CD4-positive, alpha-beta T cell (primary cell): ENCODE data around the gene MAGI1. TPM values are rescaled to one million over a fixed set of nuclear protein-coding genes. Genes with fewer than 3 reads are reported as not detected.

Source experiments
- ATAC-seq: fragments of 200-7000 bp; cut with Tn5 transposase; one replicate; pipeline ENCODE4 v1.10.0; 2022; ENCODE audit warnings: mild to moderate bottlenecking; ENCODE audit not compliant: poor library complexity
- CTCF ChIA-PET: fragments of 350-600 bp; sonication (Branson Sonifier 250); formaldehyde crosslinking; loops from one replicate; lab custom pipeline; 2021; ENCODE audit warnings: antibody characterized with exemption, inconsistent platforms; lab: Charles Lee
- POLR2A ChIA-PET: fragments of 350-600 bp; sonication (Branson Sonifier 250); formaldehyde crosslinking; loops from one replicate; lab custom pipeline; 2021; ENCODE audit warnings: antibody characterized with exemption, inconsistent platforms; lab: Charles Lee
- DNase-seq, 14 experiments: peaks; one replicate each; pipeline ENCODE4 v3.0.0-alpha.2; 2013 to 2020; ENCODE audit warnings: mixed read lengths in 2 of 14
- H3K27ac ChIP-seq, 2 donors: one replicate each; pipeline versions ENCODE4 v1.5.1 to v1.7.0; 2013; ENCODE audit warnings: low read length in 2 of 2, low read depth in 1 of 2, mild to moderate bottlenecking in 1 of 2
- H3K27me3 ChIP-seq, 2 experiments: 1 replicate in 1 of 2; 2 replicates in 1 of 2; pipeline versions ENCODE4 v1.6.1 to v1.7.0; 2013; ENCODE audit warnings: low read length in 2 of 2, control low read depth in 1 of 2, mild to moderate bottlenecking in 1 of 2, moderate library complexity in 1 of 2; ENCODE audit not compliant: insufficient read depth in 2 of 2, control insufficient read depth in 1 of 2
- H3K36me3 ChIP-seq: one replicate; pipeline ENCODE4 v1.6.1; 2013; ENCODE audit warnings: low read length, control low read depth; ENCODE audit not compliant: insufficient read depth
- H3K4me1 ChIP-seq: one replicate; pipeline ENCODE4 v1.6.1; 2013; ENCODE audit warnings: low read length, control low read depth; ENCODE audit not compliant: insufficient read depth
- H3K4me3 ChIP-seq: one replicate; pipeline ENCODE4 v1.5.1; 2013; ENCODE audit warnings: mild to moderate bottlenecking, low read length, moderate library complexity
- H3K9me3 ChIP-seq, 2 experiments: 1 replicate in 1 of 2; 2 replicates in 1 of 2; pipeline versions ENCODE4 v1.6.1 to v1.7.0; 2013; ENCODE audit warnings: low read length in 2 of 2, mild to moderate bottlenecking in 2 of 2, control low read depth in 1 of 2, moderate library complexity in 1 of 2; ENCODE audit not compliant: control insufficient read depth in 1 of 2, insufficient read depth in 1 of 2
- H3K27ac Mint-ChIP-seq: one replicate; pipeline ENCODE4 v1.8.0; 2020; ENCODE audit warnings: mixed read lengths
- H3K27me3 Mint-ChIP-seq: one replicate; pipeline ENCODE4 v1.8.0; 2021; ENCODE audit warnings: mixed read lengths
- H3K36me3 Mint-ChIP-seq: one replicate; pipeline ENCODE4 v1.8.0; 2021; ENCODE audit warnings: low read depth, mixed read lengths
- H3K4me1 Mint-ChIP-seq: one replicate; pipeline ENCODE4 v1.8.0; 2021; ENCODE audit warnings: low read depth, mixed read lengths
- H3K4me3 Mint-ChIP-seq: one replicate; pipeline ENCODE4 v1.8.0; 2020; ENCODE audit warnings: mild to moderate bottlenecking, mixed read lengths
- H3K9me3 Mint-ChIP-seq: one replicate; pipeline ENCODE4 v1.8.0; 2020; ENCODE audit warnings: mixed read lengths
- intact Hi-C, 2 experiments: fragments of 100-400 bp; cut with DNase I in 1 of 2; cut with micrococcal nuclease in 1 of 2; formaldehyde crosslinking; loops; one replicate each; pipeline versions ENCODE4 v1.15.1 to v1.9.0; 2023 to 2025; cut with DNase I, micrococcal nuclease
- total RNA-seq, 174 experiments: library from RNA in 2 of 174; stranded (reverse) in 2 of 174; gene quantifications; one replicate each; pipeline ENCODE4 v1.2.3 and lab custom pipeline; 2021 to 2026
- TF ChIP-seq, protein P1 (sequence below): fragments of 200-600 bp; IDR thresholded peaks from one replicate; pipeline ENCODE4 v1.8.0; 2022; ENCODE audit warnings: antibody characterized with exemption, mild to moderate bottlenecking

The MAGI1 gene
- total RNA-seq, 2 experiments from 2014 or later: not detected

DNA sequence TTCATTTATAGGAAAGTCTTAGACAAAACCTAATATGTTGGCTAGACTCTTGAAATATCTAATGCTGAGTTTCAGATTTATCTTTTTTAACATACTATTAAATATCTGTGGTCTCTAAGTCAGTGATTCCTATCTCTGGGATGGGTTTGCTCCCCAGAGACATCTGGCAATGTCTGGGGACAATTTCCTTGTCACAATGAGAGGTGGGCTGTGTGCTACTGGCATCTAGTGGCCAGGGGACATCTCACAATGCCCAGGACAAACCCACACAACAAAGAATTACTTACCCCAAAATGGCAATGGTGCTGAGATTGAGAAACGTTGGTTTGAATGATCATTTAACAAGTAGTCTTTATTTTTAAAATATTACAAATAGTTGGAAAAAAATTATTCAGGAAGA lies 602.1 kb downstream of the MAGI1 start:
- ATAC-seq (no peak), DNase-seq (no peak)
- ChIA-PET POLR2A (no interaction called here), CTCF (no interaction called here)
- Histone ChIP-seq H3K9me3 (no peaks in the 10 kb centered on the region), H3K27me3 (no peaks in the 10 kb centered on the region), H3K36me3 (no peaks in the 10 kb centered on the region), H3K27ac (no peak overlapping the region), H3K4me3 (no peak overlapping the region), H3K4me1 (no peaks in the 10 kb centered on the region)
- H3K4me1 Mint-ChIP-seq: no peaks in the 10 kb centered on the region
- no peak overlapping the region for H3K4me3 Mint-ChIP-seq
- no peak overlapping the region for H3K27ac Mint-ChIP-seq
- intact Hi-C loops: no loop called here
- no peaks in the 10 kb centered on the region for H3K36me3 Mint-ChIP-seq
- no peaks in the 10 kb centered on the region for H3K27me3 Mint-ChIP-seq
- H3K9me3 Mint-ChIP-seq: no peaks in the 10 kb centered on the region
- TF ChIP-seq, protein P1, sequence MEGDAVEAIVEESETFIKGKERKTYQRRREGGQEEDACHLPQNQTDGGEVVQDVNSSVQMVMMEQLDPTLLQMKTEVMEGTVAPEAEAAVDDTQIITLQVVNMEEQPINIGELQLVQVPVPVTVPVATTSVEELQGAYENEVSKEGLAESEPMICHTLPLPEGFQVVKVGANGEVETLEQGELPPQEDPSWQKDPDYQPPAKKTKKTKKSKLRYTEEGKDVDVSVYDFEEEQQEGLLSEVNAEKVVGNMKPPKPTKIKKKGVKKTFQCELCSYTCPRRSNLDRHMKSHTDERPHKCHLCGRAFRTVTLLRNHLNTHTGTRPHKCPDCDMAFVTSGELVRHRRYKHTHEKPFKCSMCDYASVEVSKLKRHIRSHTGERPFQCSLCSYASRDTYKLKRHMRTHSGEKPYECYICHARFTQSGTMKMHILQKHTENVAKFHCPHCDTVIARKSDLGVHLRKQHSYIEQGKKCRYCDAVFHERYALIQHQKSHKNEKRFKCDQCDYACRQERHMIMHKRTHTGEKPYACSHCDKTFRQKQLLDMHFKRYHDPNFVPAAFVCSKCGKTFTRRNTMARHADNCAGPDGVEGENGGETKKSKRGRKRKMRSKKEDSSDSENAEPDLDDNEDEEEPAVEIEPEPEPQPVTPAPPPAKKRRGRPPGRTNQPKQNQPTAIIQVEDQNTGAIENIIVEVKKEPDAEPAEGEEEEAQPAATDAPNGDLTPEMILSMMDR: no peak

DNA sequence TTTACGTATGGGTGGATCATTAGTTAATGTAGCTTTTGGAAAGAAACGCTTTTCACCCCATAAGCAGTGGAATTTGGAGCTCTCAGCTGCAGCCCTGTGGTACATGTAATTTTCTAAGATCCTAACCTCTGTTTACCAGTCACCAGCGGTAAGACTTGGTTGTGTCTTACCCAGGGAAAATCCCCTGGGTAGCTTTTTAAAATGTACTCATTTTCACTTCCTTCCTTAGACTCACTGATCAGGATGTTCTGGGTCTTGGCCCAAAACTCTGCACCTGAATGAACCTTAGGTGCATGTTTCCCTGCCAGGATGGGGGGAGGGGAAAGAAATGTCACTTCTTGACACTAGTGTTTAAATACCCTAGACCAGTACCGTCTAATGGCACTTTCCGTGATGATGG lies 605.2 kb downstream of the MAGI1 start:
- no peaks in the 10 kb centered on the region for H3K9me3 ChIP-seq
- ChIA-PET CTCF (no interaction called here), POLR2A (no interaction called here)
- DNase-seq (no peak), ATAC-seq (no peak)
- Mint-ChIP-seq H3K27ac (no peak overlapping the region), H3K4me1 (no peaks in the 10 kb centered on the region), H3K36me3 (no peaks in the 10 kb centered on the region), H3K9me3 (no peaks in the 10 kb centered on the region), H3K4me3 (no peak overlapping the region), H3K27me3 (no peaks in the 10 kb centered on the region)
- H3K27me3 ChIP-seq: no peaks in the 10 kb centered on the region
- TF ChIP-seq, protein P1: no peak
- intact Hi-C loops: no loop called here
- no peaks in the 10 kb centered on the region for H3K4me1 ChIP-seq
- H3K27ac ChIP-seq: no peak overlapping the region
- no peaks in the 10 kb centered on the region for H3K36me3 ChIP-seq
- no peak overlapping the region for H3K4me3 ChIP-seq

DNA sequence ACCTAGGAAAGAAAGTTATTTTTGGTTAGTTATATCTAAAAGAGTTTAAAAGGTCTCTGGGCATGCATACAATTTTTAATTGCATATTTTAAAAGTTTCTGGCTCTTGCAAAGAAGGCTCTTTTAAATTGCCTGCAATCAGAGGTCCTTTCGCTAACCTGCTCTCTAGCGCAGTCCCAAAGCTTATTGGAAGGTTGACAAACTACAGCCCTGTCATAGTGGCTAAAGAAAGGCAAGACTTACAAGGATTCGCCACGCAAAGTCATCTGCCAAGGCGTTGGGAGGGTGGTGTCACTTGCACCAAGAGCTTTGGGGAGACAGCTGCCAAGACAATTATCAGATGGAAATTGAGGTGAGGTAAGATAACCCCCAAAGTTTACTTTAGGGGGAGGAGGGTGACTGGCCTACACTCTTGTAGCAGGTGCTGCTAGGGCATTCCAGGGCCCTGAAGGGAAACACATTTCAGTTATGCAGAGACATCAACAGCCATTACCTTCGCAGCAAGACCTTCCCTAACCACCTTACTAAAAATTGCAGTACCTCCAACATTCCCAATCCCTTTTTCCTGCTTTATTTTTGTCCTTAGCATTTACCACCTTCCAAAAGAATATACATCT lies 606.2 kb downstream of the MAGI1 start:
- intact Hi-C loops: no loop called here
- Mint-ChIP-seq H3K4me1 (no peaks in the 10 kb centered on the region), H3K36me3 (no peaks in the 10 kb centered on the region), H3K9me3 (no peaks in the 10 kb centered on the region), H3K4me3 (no peak overlapping the region), H3K27me3 (no peaks in the 10 kb centered on the region), H3K27ac (no peak overlapping the region)
- Histone ChIP-seq H3K27ac (no peak overlapping the region), H3K36me3 (no peaks in the 10 kb centered on the region), H3K9me3 (no peaks in the 10 kb centered on the region), H3K27me3 (no peaks in the 10 kb centered on the region), H3K4me3 (no peak overlapping the region), H3K4me1 (no peaks in the 10 kb centered on the region)
- CTCF ChIA-PET: no interaction called here
- DNase-seq (no peak), ATAC-seq (no peak)
- TF ChIP-seq, protein P1: no peak
- POLR2A ChIA-PET: no interaction called here
